ENCODE measurements around the gene MINAR1.

MINAR1 gene

DNA sequence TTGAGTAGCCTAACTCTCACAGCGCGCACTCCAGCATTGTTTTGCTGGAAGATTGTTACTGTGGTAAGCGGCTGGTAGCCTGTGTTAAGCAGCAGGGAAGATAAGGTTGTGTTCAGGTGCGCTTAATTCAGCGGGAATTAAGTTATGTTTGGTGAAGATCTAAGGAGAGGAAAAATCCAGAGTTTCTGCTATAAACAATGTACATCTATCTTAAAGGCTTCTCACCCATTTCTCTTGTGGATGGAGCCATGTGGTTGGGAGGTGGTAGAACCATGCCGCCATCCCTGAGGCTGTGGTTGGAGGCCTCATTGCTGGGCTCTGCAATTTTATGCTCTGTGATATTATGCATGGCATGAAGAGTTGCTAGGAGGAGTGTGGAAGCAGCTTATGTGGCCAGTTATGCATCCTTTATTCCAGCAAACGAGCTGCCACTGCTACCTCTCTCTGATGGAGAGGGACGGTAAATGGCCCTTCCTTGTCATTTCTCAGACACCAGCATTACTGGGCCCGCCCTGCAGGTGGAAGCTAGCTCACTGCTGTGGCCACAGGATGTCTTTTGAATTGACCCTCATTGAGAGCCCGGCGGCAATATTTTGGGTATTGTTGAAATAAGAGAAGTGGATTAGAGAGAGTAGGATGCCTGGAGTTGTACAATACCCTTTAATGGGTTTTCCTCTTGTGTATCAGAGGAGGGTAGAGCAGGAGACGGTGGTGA lies 1.3 kb downstream of the MINAR1 start:
- intact Hi-C loops (cut with DNase I; ENCODE audit: low total_unique reads), result no loop called here
- H3K4me1 ChIP-seq, result peaks cover 0 to 21% (median 17%) of the 10 kb centered on the region in 4 donors
- H3K9me3 ChIP-seq, result no peaks in the 10 kb centered on the region
- TF ChIP-seq, protein P1, sequence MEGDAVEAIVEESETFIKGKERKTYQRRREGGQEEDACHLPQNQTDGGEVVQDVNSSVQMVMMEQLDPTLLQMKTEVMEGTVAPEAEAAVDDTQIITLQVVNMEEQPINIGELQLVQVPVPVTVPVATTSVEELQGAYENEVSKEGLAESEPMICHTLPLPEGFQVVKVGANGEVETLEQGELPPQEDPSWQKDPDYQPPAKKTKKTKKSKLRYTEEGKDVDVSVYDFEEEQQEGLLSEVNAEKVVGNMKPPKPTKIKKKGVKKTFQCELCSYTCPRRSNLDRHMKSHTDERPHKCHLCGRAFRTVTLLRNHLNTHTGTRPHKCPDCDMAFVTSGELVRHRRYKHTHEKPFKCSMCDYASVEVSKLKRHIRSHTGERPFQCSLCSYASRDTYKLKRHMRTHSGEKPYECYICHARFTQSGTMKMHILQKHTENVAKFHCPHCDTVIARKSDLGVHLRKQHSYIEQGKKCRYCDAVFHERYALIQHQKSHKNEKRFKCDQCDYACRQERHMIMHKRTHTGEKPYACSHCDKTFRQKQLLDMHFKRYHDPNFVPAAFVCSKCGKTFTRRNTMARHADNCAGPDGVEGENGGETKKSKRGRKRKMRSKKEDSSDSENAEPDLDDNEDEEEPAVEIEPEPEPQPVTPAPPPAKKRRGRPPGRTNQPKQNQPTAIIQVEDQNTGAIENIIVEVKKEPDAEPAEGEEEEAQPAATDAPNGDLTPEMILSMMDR (IDR thresholded peaks at IDR 0.05), result no peak
- peaks cover 0 to 43% of the 10 kb centered on the region in 2 donors for H3K27me3 ChIP-seq
- no peaks in the 10 kb centered on the region for H3K36me3 ChIP-seq
- DNase-seq, result no peak
- no peak overlapping the region for H3K27ac ChIP-seq
- no peak overlapping the region for H3K4me3 ChIP-seq

- H3K9me3 ChIP-seq, result no peaks in the 10 kb centered on the region
- H3K4me3 ChIP-seq, result no peak overlapping the region
- peaks cover 0 to 41% of the 10 kb centered on the region in 2 donors for H3K27me3 ChIP-seq
- H3K36me3 ChIP-seq, result no peaks in the 10 kb centered on the region
- no peak overlapping the region for H3K27ac ChIP-seq
- intact Hi-C loops (cut with DNase I; ENCODE audit: low total_unique reads), result no loop called here
- TF ChIP-seq, protein P1 (IDR thresholded peaks at IDR 0.05), result no peak
- DNase-seq, result no peak
- H3K4me1 ChIP-seq, result peaks cover 0 to 21% (median 17%) of the 10 kb centered on the region in 4 donors
Observed at GRCh38 chr15:79434361-79434760, 2.2 kb downstream of the MINAR1 start.

DNA sequence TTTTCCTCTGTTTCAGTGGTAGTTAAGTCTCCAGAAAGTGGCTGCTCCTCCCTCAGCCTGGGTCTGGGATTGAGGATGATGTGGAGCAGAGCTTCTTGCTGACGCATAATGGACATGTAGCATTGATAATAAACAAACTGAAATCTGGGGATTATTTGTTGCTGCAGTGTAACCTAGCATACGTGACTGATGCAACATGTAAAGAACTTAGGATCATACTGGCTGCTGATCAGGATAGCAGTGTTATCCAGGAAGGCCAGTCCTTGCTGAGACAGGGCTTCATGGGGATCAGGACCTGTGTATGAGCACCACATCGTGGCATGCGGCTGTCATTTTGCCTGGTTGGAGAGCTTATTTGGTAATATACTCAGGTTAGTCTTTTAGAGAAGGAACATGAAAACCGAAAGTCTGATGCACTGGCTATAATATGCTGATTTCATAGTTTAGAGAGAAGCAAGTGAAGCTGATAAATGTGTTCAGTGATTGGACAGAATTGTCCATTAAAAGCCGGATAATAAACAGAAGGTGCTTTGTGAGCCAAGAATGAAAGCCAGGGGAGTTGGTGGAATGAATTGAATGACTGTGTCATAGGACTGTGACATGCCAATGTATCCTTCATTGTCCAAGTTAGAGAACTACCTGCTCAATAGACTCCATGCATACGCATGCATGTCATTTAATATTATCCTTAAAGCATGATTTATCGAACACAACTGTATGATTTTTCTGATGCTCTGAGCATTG lies 4.1 kb downstream of the MINAR1 start:
- intact Hi-C loops (cut with DNase I; ENCODE audit: low total_unique reads), result no loop called here
- H3K27ac ChIP-seq, result no peak overlapping the region
- peaks cover 0 to 26% of the 10 kb centered on the region in 2 donors for H3K27me3 ChIP-seq

DNA sequence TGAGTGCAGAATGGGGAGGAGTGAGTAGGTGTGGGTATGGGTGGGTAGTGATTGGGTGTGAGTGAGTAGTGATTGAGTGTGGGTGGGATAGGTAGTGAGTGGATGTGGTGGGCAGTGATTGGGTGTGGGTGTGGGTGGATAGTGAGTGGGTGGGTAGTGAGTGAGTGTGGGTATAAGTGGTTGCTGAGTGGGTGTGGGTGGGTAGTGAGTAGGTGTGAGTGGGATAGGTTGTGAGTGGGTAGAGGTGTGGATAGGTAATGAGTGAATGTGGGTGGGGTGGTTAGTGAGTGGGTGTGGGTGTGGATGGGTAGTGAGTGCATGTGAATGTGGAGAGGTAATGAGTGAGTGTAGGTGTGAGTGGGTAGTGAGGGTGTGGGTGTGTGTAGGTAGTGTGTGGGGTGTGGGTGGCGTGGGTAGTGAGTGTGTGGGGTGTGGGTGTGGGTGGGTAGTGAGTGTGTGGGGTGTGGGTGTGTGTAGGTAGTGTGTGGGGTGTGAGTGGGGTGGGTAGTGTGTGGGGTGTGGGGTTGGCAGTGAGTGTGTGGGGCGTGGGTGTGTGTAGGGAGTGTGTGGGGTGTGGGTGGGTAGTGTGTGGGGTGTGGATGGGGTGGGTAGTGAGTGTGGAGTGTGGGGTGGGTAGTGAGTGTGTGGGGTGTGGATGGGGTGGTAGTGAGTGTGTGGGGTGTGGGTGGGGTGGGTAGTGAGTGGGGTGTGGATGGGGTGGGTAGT lies 5.3 kb downstream of the MINAR1 start:
- Histone ChIP-seq H3K27ac (no peak overlapping the region), H3K4me3 (no peak overlapping the region), H3K36me3 (no peaks in the 10 kb centered on the region), H3K9me3 (no peaks in the 10 kb centered on the region), H3K4me1 (peaks cover 0 to 3% (median 3%) of the 10 kb centered on the region in 4 donors), H3K27me3 (peaks cover 0 to 14% of the 10 kb centered on the region in 2 donors)
- TF ChIP-seq, protein P1 (IDR thresholded peaks at IDR 0.05), result no peak
- intact Hi-C loops (cut with DNase I; ENCODE audit: low total_unique reads), result no loop called here
- DNase-seq, result no peak

More for the DNA sequence above, 4.1 kb downstream of the MINAR1 start:
- Histone ChIP-seq H3K4me1 (peaks cover 0 to 15% (median 15%) of the 10 kb centered on the region in 4 donors), H3K4me3 (no peak overlapping the region), H3K9me3 (no peaks in the 10 kb centered on the region), H3K36me3 (no peaks in the 10 kb centered on the region)
- no peak for DNase-seq
- TF ChIP-seq, protein P1 (IDR thresholded peaks at IDR 0.05), result no peak

DNA sequence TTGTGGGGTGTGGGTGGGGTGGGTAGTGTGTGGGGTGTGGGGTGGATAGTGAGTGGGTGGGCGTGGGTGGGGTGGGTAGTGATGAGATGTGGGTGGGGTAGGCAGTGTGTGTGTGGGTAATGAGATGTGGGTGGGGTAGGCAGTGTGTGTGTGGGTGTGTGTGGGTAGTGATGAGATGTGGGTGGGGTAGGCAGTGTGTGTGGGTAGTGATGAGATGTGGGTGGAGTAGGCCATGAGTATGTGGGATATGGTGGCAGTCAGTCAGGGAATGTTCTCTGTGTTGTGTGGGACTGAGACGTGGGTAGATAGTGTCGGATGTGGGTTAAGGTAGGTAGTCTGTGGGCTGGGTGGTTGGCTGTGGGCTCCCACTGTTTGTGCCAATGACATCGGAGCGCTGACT lies 7.1 kb downstream of the MINAR1 start:
- no peaks in the 10 kb centered on the region for H3K9me3 ChIP-seq
- H3K4me3 ChIP-seq, result no peak overlapping the region
- no peak for DNase-seq
- intact Hi-C loops (cut with DNase I; ENCODE audit: low total_unique reads), result no loop called here
- no peaks in the 10 kb centered on the region for H3K4me1 ChIP-seq
- H3K36me3 ChIP-seq, result no peaks in the 10 kb centered on the region
- no peak overlapping the region for H3K27ac ChIP-seq
- H3K27me3 ChIP-seq, result no peaks in the 10 kb centered on the region
- TF ChIP-seq, protein P1 (IDR thresholded peaks at IDR 0.05), result no peak
